ENCODE data around the gene TGFBRAP1. TPM values are rescaled to one million over a fixed set of nuclear protein-coding genes. Genes with fewer than 3 reads are reported as not detected.

The TGFBRAP1 gene
- total RNA-seq, 1 donor from 2014 or later = 24.1 TPM

DNA sequence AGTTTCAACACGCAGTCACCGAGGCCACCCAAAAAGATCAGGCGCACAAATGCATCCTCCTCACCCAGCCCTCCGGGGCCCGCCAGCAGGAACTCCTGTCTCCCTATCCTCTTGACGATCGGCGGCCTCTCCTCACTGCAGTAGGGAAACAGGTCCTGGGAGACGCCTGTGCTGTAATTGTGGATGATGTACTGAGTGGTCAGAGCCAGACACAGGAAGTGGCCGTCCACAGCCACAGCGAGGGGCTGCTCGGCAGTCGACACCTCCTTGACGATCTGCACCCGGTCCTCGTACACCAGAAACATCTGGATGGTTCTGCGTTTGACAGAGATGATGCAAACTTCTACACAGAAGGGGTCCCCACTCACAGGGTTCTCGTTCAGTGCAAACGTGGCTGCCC, 22.0 kb downstream of the TGFBRAP1 start:
- DNase-seq (ENCODE audit: low read depth) = no peak
- peaks cover 1% of the 10 kb centered on the region for H3K36me3 ChIP-seq (ENCODE audit: control insufficient read depth, insufficient read depth, low read length)
- H3K27me3 ChIP-seq (ENCODE audit: control insufficient read depth, insufficient read depth, low read length) = no peaks in the 10 kb centered on the region
- no peak overlapping the region for H3K4me3 ChIP-seq (ENCODE audit: low read depth, low read length)
- TF ChIP-seq, protein P1, sequence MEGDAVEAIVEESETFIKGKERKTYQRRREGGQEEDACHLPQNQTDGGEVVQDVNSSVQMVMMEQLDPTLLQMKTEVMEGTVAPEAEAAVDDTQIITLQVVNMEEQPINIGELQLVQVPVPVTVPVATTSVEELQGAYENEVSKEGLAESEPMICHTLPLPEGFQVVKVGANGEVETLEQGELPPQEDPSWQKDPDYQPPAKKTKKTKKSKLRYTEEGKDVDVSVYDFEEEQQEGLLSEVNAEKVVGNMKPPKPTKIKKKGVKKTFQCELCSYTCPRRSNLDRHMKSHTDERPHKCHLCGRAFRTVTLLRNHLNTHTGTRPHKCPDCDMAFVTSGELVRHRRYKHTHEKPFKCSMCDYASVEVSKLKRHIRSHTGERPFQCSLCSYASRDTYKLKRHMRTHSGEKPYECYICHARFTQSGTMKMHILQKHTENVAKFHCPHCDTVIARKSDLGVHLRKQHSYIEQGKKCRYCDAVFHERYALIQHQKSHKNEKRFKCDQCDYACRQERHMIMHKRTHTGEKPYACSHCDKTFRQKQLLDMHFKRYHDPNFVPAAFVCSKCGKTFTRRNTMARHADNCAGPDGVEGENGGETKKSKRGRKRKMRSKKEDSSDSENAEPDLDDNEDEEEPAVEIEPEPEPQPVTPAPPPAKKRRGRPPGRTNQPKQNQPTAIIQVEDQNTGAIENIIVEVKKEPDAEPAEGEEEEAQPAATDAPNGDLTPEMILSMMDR (IDR thresholded peaks at IDR 0.05; ENCODE audit: insufficient read depth, low read length, poor library complexity, severe bottlenecking) = no peak

DNA sequence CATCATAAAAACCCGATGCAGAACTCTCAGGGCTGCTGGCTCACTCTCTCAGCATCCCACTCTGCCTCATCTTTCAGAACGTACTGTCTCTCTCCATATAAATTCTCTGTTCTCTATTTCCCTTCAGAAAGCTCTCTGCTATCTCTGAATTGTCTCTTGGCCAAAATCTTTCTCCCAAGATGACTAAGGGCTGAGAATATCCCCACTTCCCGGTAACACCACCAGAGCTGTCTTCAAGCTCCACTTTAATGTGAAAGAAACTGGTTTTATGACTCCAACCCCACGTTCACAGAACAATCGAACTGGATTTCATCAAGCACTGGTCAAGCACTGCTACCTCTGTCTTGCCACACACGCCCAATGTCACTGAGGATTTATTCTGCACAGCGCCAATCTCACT, 22.4 kb downstream of the TGFBRAP1 start:
- TF ChIP-seq, protein P1 (IDR thresholded peaks at IDR 0.05; ENCODE audit: insufficient read depth, low read length, poor library complexity, severe bottlenecking) = no peak
- Histone ChIP-seq H3K36me3 (ENCODE audit: control insufficient read depth, insufficient read depth, low read length) (peaks cover 1% of the 10 kb centered on the region), H3K4me3 (ENCODE audit: low read depth, low read length) (no peak overlapping the region), H3K27me3 (ENCODE audit: control insufficient read depth, insufficient read depth, low read length) (no peaks in the 10 kb centered on the region)
- no peak for DNase-seq (ENCODE audit: low read depth)

DNA sequence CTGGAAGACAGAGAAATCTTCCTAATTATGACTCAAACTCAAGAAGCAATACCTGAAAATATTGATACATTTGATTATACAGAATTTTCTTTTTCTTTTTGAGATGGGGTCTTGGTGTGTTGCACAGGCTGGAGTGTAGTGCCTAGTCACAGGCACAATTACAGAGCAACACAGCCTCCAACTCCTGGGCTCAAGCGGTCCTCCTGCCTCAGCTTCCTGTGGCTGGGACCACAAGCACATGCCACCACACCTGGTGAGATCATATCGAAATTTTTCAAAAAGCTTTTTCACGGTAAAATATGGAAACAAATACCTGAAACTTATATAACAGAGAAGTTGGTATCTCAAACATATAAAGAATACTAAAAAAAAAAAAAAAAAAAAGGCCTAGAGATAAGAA, 27.9 kb downstream of the TGFBRAP1 start:
- DNase-seq (ENCODE audit: low read depth) = no peak
- TF ChIP-seq, protein P1 (IDR thresholded peaks at IDR 0.05; ENCODE audit: insufficient read depth, low read length, poor library complexity, severe bottlenecking) = no peak
- Histone ChIP-seq H3K36me3 (ENCODE audit: control insufficient read depth, insufficient read depth, low read length) (no peaks in the 10 kb centered on the region), H3K27me3 (ENCODE audit: control insufficient read depth, insufficient read depth, low read length) (no peaks in the 10 kb centered on the region), H3K4me3 (ENCODE audit: low read depth, low read length) (no peak overlapping the region)

DNA sequence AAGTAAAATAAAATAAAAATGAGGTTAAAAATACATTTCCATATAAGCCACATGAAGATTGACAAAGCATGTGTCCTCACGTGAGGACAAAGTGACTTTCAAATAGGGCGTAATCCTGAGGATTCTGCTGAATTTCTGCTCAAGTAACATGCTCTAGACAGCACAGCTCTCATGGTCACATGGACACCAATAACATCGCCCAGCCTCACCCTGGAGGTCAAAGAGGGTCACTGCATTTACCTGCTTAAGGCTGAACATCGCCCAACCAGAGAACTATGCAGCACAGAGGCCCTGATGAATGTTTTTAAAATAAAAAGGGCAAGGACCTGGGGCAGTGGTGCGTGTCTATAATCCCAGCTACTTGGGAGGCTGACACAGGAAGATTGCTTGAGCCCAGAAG, 30.2 kb downstream of the TGFBRAP1 start:
- H3K36me3 ChIP-seq (ENCODE audit: control insufficient read depth, insufficient read depth, low read length) = peaks cover 2% of the 10 kb centered on the region
- no peak for DNase-seq (ENCODE audit: low read depth)
- H3K4me3 ChIP-seq (ENCODE audit: low read depth, low read length) = no peak overlapping the region
- H3K27me3 ChIP-seq (ENCODE audit: control insufficient read depth, insufficient read depth, low read length) = no peaks in the 10 kb centered on the region
- TF ChIP-seq, protein P1 (IDR thresholded peaks at IDR 0.05; ENCODE audit: insufficient read depth, low read length, poor library complexity, severe bottlenecking) = no peak

DNA sequence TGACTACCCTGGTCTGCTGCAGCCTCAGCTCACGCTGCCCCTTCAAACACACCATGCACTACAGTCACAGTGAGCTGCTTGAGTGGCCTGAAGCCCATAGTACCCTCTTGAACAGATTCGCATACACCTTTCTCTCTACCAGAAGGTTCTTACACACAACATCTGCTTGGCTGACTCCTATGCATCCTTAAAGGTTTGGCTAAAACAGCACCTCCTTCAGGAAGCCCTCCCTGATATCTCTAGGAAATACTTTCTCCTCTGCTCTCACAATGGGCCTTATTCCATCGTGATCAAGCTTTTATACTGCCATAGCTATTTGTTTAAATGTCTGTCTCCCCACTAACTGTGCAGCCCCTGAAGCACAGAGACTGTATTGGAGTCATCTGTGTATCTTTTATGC, 31.5 kb downstream of the TGFBRAP1 start:
- no peaks in the 10 kb centered on the region for H3K27me3 ChIP-seq (ENCODE audit: control insufficient read depth, insufficient read depth, low read length)
- H3K36me3 ChIP-seq (ENCODE audit: control insufficient read depth, insufficient read depth, low read length) = peaks cover 2% of the 10 kb centered on the region
- DNase-seq (ENCODE audit: low read depth) = no peak
- no peak overlapping the region for H3K4me3 ChIP-seq (ENCODE audit: low read depth, low read length)
- TF ChIP-seq, protein P1 (IDR thresholded peaks at IDR 0.05; ENCODE audit: insufficient read depth, low read length, poor library complexity, severe bottlenecking) = no peak

DNA sequence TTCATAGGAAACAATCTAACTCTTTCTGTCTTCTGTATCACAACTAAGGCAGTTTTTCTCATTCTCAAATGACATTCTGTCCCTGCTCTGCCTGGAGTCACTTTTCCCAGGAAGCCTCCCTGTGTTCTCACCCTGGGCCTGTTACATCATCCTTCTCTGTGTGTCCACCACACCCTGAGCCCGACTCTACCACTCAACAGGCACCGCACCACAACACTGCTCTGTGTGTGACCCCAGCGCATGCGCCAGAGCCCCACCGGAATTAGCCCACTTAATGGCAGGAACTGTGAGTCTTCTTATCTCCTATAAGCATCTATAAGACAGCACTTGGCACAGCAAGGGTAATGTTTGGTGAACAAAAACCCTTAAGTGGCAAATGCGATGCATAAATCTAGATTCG, 32.3 kb downstream of the TGFBRAP1 start:
- no peak overlapping the region for H3K4me3 ChIP-seq (ENCODE audit: low read depth, low read length)
- peaks cover 2% of the 10 kb centered on the region for H3K36me3 ChIP-seq (ENCODE audit: control insufficient read depth, insufficient read depth, low read length)
- DNase-seq (ENCODE audit: low read depth) = no peak
- TF ChIP-seq, protein P1 (IDR thresholded peaks at IDR 0.05; ENCODE audit: insufficient read depth, low read length, poor library complexity, severe bottlenecking) = no peak
- H3K27me3 ChIP-seq (ENCODE audit: control insufficient read depth, insufficient read depth, low read length) = no peaks in the 10 kb centered on the region

All from kidney epithelial cell (primary cell).